HL-60 (cell line): ENCODE measurements around the gene FOXD1.
A peak's percentile ranks its signal among the peaks of the same experiment; 100 is the strongest.

Experiments used
- DNase-seq, 2 experiments: peaks; one replicate each; pipeline ENCODE4 v3.0.0-alpha.2; 2010 to 2020; ENCODE audit warnings: low read depth in 1 of 2, low spot score in 1 of 2
- H3K27ac ChIP-seq: fragments of 250-450 bp; sonication (Bioruptor Pico); replicated peaks from 2 replicates; pipeline ENCODE4 v1.5.1; 2020; ENCODE audit warnings: mild to moderate bottlenecking, moderate library complexity
- H3K27me3 ChIP-seq: fragments of 250-450 bp; sonication (Bioruptor Pico); 2 replicates; pipeline ENCODE4 v1.5.1; 2021; ENCODE audit warnings: mild to moderate bottlenecking, moderate library complexity; ENCODE audit not compliant: insufficient read depth, poor library complexity, severe bottlenecking
- H3K4me3 ChIP-seq: replicated peaks from 2 replicates; pipeline ENCODE4 v1.5.1; 2011; ENCODE audit warnings: mild to moderate bottlenecking, control low read depth, low read length; ENCODE audit not compliant: insufficient read depth
- CTCF ChIP-seq: IDR thresholded peaks from one replicate; pipeline ENCODE4 v1.5.1; 2011; ENCODE audit warnings: low read length, control low read depth, inconsistent platforms; ENCODE audit not compliant: insufficient read depth
- GABPA ChIP-seq: IDR thresholded peaks from 2 replicates; pipeline ENCODE4 v1.6.1; 2012; ENCODE audit warnings: low read depth
- POLR2AphosphoS5 ChIP-seq: IDR thresholded peaks from 2 replicates; pipeline ENCODE4 v1.6.1; 2012; ENCODE audit warnings: low read depth
- REST ChIP-seq: IDR thresholded peaks from 2 replicates; pipeline ENCODE4 v1.6.1; 2012; ENCODE audit warnings: low read depth; ENCODE audit not compliant: insufficient replicate concordance
- SPI1 ChIP-seq: IDR thresholded peaks from 2 replicates; pipeline ENCODE4 v1.6.1; 2012; ENCODE audit warnings: low read depth, mild to moderate bottlenecking, borderline replicate concordance

Gene FOXD1

GRCh38 chr5:73424556-73424977 is 24.0 kb downstream of the FOXD1 start:
- Histone ChIP-seq H3K4me3 (no peak overlapping the region), H3K27me3 (peaks cover 7% of the 10 kb centered on the region), H3K27ac (no peak overlapping the region)
- TF ChIP-seq SPI1 (no peak), GABPA (no peak), REST (no peak), POLR2AphosphoS5 (no peak), CTCF (no peak)
- DNase-seq: no peak

GRCh38 chr5:73422164-73422563 is 26.4 kb downstream of the FOXD1 start:
- H3K27me3 ChIP-seq: peaks cover 7% of the 10 kb centered on the region
- no peak for TF ChIP-seq SPI1
- DNase-seq: no peak
- no peak overlapping the region for H3K4me3 ChIP-seq
- H3K27ac ChIP-seq: no peak overlapping the region

- Histone ChIP-seq H3K27ac (no peak overlapping the region), H3K4me3 (no peak overlapping the region), H3K27me3 (peaks cover 7% of the 10 kb centered on the region)
- no peak for DNase-seq
- TF ChIP-seq CTCF: no peak
- TF ChIP-seq SPI1: peak; percentile 28; the same call in 1 of the 2 replicates
Measured at GRCh38 chr5:73420666-73421065, 27.9 kb downstream of the FOXD1 start.

- H3K27me3 ChIP-seq: peaks cover 7% of the 10 kb centered on the region
- no peak for DNase-seq
- no peak overlapping the region for H3K27ac ChIP-seq
- TF ChIP-seq SPI1 (no peak), CTCF (no peak), REST (no peak), GABPA (no peak), POLR2AphosphoS5 (no peak)
- no peak overlapping the region for H3K4me3 ChIP-seq
Measured at GRCh38 chr5:73419465-73420390, 28.8 kb downstream of the FOXD1 start.
